Peyer's patch (tissue), 4 donors: ENCODE measurements around the gene AMBN.

Source experiments
- POLR2A ChIP-seq, 2 donors: fragments of 450-650 bp; IDR thresholded peaks; one replicate each; pipeline ENCODE4 v1.5.1; 2017; ENCODE audit warnings: antibody characterized with exemption in 2 of 2, mild to moderate bottlenecking in 2 of 2, moderate library complexity in 2 of 2
- TF ChIP-seq, protein P1 (sequence below), 6 experiments: fragments of 450-650 bp in 4 of 6; fragments of 200-600 bp in 2 of 6; sonication (generic) in 1 of 6; IDR thresholded peaks; one replicate each; pipeline ENCODE4 v1.5.1; 2017 to 2019; ENCODE audit warnings: antibody characterized with exemption in 6 of 6, mild to moderate bottlenecking in 3 of 6, moderate library complexity in 1 of 6

DNA sequence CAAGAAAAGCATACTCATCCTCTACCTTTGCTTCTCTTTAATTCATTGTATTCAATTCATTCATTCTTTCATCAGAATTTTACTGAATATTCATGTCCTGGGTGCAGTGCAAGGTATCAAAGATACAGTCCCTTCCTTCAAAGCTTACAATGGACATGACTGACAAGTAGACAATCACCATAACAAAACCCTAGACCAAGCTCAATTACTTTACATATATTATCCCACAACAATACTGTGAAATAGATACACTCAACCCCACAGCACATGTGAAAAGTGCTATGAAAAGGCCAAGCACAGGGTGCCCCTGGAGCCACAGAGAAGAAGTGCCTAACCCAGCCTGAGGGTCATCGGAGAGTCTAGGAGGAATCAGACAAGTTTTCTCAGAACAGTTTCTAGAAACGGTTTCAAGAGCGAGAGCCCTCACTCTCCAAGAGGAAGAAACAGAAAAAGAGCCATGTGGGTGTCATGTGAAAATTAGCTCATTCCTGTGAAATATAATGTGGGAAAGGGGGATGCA, 15.3 kb downstream of the AMBN start:
- TF ChIP-seq, protein P1, sequence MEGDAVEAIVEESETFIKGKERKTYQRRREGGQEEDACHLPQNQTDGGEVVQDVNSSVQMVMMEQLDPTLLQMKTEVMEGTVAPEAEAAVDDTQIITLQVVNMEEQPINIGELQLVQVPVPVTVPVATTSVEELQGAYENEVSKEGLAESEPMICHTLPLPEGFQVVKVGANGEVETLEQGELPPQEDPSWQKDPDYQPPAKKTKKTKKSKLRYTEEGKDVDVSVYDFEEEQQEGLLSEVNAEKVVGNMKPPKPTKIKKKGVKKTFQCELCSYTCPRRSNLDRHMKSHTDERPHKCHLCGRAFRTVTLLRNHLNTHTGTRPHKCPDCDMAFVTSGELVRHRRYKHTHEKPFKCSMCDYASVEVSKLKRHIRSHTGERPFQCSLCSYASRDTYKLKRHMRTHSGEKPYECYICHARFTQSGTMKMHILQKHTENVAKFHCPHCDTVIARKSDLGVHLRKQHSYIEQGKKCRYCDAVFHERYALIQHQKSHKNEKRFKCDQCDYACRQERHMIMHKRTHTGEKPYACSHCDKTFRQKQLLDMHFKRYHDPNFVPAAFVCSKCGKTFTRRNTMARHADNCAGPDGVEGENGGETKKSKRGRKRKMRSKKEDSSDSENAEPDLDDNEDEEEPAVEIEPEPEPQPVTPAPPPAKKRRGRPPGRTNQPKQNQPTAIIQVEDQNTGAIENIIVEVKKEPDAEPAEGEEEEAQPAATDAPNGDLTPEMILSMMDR (IDR thresholded peaks at IDR 0.05): no peak
- no peak for TF ChIP-seq POLR2A (IDR thresholded peaks at IDR 0.05)
